ENCODE results near the gene FGF12.
A peak's percentile ranks its signal among the peaks of the same experiment; 100 is the strongest.

Gene FGF12

DNA sequence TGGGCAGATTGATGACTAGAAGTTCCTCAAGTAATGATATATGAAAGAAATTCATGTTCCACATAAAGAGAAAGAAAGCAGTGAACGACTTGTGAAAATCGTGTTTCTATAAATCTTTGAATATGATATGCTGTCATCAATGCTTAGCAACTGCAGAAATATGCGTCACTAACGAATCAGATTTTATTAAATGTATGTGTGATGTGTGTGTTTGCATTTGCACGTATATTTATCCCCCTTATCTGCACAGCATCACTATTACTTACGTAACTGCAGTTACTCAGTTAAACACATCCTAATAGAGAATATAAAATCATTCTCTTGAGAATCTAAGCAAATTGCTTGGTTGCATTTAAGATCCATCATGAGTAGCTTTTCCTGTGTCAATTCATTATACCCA lies 468.6 kb downstream of the FGF12 start:
- no peak for DNase-seq (ENCODE audit: low spot score)

DNA sequence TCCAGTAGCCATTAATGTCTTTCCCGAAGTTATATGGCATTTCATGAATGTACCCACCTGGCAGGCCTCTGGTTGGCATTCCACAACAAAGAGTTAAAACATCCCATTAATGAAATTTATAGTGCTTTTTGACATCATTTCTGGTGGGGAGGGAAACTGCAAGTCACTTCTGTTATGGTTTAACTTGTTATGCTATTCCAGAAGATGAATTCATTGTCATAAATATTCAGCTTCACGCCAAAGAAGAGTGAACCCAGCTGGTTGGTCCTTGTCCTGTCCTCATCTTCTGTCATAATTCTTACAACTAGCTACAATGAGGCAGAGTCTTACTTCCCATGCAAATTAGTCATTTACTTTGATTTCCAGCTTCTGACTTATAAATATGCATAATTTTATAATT lies 471.5 kb downstream of the FGF12 start:
- DNase-seq (ENCODE audit: low spot score): no peak

DNA sequence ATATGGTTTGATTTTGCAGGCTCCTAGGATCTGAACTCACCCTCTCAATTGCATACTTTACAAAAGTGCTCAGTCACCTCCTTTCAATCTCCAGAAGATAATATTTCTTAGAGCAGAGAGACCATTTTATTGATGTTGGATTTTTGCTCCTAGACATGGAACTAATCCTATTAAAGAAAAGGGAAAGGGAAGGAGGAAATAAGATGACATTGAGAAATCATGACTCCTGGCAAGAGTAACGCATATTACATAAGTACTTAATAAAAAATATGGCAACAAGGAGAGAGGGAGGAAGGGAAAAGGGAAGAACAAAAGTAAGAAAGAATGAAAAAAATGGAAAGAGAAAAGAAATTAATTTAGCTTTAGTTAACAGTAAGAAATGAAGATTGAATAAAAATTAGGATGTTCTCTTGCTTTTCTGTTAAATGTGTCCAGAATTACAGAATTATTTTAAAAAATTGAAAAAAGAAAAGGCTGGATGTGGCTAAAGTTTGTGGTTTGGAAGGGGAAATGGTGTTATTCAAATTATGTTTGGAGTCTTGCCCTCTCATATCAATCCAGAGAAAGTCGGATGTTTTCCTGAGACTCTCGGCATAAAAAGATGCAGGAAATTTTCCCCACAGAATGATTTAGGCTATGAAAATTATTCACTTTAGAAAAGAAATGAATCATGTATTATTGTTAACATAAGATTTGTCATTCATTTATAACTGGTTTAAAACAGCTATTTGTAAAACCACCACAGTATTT lies 474.0 kb downstream of the FGF12 start:
- DNase-seq (ENCODE audit: low spot score): no peak

DNA sequence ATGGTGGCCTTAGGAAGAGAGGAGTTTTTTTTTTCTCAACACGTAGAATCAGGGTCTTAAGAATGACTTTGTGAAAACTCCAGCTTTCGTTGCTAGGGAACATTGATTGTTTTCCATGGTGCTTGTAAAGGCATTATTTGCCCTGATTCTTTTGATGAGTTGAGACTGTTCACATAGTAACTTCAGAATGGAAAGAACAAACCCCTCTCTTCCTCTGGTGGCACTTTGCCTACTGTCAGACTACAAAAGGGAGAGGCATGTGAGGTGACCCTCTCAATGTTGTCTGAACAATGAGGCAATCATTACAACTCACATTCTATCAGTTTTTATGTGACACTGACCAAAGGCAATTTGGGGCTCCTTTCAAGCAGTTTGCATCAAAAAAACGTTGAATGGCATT lies 477.8 kb downstream of the FGF12 start:
- no peak for DNase-seq (ENCODE audit: low spot score)

DNA sequence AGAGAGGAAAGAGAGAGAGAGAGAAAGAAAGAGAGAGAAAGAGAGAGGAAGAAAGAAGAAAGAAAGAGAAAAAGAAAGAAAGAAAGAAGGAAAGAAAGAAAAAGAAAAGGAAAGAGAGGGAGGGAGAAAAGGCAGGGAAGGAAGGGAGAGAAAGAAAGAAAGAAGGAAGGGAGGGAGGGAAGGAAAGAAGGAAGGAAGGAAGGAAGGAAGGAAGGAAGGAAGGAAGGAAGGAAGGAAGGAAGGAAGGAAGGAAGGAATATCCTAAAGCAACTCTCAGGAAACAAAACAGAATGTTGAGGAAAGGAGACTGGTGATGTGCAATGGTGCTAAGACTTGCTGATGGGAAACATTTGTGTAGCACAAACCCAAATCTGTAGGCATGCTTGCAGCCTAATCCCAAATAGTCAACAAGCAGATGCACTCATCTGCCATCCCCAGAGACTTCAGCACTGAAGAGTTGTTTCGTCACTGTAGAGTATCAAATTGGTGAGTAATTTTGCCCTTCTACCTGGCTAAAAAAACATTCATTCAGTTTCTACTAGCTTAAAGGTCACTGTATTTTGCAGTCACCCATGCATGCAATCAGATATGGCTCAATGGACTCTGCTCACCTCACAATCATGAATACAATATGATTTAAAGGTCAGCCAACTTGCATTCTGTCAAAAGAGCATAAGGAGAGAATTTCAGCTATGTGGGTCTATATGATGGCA lies 480.3 kb downstream of the FGF12 start:
- no peak for DNase-seq (ENCODE audit: low spot score)

DNA sequence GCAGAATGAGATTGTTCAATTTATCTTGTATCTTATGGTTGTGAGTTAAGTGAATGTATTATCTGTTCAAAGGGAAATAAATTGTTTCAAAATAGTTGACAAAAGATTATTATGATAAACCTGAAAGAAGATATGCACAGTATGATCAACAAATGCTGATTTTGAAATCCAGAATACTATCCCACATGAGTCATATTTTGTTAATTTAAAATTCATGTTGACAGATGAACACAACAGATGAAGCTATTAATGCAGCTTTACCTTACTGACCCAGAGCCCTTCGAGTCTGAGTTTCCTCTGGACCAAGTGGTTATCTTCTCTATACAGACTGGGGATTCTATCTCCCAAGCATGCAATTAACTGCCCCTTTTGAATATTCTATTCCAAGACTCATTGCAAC lies 482.8 kb downstream of the FGF12 start:
- no peak for DNase-seq (ENCODE audit: low spot score)

DNA sequence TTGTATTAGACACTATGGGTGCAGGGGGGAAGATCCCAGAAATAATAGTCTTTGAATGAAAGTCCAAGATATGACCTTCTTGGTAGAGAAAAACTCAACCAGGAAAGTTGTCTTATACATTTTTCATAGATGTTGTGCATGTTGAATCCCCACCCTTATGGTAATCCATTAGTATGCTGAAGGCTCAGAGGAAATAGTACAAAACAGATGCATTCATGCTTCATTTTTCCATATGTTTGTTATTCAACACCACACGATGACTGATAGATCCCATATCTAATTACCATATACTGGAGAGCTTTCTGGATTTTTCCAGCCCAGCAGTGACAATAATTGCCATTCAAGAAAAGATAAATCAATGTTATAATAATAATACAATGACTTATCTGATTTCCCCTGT lies 487.4 kb downstream of the FGF12 start:
- DNase-seq (ENCODE audit: low spot score): no peak

DNA sequence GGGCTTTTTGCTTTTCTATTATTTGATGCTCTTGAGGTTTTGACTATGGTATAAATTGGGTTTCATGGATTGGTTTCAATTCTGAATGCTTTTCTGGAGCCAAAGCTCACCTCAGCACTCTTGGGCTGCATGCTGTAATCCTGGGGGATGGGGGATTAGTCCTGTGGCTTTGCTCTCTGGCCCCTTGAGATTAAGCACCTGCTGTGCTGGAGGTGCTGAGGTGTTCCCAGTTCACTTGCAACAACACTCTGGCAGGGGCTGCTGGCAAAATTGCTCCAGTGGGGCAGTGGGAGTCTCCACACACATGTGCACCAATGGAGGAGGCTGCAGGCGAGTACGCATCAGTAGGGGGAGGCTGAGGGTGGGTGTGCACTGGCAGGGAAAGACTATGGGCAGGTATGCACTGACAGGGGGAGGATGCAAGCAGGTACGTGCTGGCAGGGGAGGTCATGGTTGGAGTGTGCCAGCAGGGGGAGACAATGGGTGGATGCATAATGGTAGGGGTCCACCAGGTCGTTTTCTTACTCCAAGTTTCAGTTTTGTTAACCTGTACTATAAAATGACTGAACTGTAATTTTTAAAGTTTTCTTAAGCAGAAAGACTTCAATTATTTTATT lies 489.2 kb downstream of the FGF12 start:
- no peak for DNase-seq (ENCODE audit: low spot score)

DNA sequence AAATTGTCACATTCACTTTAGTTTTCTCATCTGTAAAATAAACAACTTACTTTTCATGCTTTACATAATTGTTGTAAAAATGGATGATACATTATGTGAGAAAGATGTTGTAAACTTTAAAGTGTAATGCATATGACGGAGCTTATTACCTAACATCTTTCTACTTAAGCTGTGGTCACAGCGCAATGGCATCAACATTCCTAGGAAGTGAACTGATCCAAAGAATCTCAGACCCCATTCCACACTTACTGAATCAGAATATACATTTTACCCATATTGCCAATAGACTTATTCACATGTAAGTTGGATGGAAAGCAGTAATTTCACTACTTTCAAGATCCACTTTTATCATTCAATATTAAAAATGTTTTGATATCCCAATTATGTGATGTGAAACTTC lies 497.5 kb downstream of the FGF12 start:
- no peak for DNase-seq (ENCODE audit: low spot score)

DNA sequence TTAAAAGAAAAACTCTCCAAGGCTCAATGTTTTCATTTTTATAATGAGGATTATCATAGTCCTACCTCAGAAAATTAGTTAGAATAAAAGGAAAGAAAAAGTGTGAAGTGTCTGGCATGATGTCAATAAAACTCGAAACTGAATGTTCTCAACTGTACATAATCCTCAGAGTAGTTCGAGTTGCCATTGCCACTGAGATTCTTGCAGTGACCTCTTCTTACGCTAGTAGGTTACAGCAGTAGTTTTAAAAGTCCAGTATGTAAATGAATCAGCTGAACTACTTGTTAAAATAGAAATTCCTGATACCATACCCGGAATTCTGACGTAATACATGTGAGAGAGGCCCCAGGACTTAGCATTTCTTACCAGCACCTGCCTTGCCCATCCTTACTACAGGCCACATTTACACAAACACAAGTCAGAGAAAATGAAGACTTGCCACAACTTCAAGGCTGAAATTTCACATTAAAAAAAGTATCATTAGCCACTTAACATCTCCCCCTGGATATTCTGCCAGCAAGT lies 502.6 kb downstream of the FGF12 start:
- DNase-seq (ENCODE audit: low spot score): no peak

DNA sequence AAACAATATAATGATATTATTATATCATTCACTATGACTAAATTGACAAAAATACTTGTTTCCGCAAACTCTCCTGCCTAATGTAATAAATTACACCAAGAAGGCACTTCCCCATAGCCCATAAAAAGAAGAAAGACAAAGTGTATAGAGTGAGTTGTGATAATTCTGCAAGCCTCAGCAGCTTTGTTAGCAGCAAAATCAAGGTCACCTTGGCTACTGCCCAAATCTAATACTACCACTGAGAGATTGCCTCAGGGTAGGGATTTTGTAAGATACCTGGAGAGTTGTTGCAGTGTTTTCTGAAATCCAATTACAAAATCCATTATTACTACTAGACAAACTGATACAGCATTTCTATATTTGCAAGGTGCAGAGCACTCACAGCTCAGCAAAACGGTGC lies 503.5 kb downstream of the FGF12 start:
- no peak for DNase-seq (ENCODE audit: low spot score)

DNA sequence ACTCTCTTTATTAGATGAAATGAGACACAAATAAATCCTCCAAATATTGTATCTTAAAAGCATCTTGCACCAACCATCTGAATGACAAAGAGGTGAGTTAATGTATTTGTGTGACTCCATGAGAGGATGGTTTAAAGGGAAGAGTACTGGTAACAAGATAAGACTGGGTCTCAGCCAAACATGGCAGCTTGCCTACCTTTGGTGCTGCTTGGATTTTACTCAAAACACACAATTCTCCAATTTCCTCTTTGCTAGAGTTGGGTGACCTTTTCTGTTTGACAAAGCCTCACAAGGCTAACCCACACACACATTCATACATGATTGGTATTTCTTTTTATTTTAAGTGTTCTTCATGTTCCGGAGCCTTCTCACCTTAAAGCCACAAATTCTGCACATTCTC lies 506.4 kb downstream of the FGF12 start:
- no peak for DNase-seq (ENCODE audit: low spot score)

DNA sequence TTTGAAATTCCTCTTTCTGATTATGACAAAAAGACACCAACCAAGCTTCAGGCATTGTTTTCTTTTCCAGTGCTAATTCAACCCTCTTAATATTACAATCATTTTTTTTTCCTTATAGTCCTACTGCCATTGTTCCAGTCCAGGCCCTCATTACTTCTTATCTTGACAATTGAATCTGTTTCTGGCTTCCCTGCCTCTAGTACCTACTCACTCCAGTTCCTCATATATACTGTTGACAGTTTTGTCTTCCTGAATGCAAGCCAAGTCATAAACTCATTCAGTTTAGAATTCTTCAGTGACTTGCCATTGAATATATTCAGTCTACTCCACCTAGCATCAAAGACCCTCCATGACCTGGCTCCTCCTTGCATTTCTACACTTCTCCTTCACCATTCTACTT lies 507.4 kb downstream of the FGF12 start:
- no peak for DNase-seq (ENCODE audit: low spot score)

DNA sequence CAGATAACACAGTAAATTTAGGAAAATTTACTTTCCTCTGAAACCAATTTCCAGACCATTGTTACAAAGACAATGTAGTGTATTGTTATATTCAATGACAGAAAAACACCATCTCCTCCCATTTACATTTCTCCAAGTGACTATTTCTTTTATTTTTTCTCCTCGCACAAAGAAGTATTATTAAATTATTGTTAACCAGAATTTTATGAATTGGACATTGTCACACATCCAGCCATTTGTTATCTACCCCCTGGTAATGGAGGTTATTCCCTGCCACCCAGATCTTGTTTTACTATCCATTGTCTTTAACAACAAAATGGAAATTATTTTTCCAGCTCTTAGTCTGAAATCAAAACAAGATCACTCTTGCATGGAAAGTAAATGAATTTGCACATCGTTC lies 511.3 kb downstream of the FGF12 start:
- DNase-seq (ENCODE audit: low spot score): no peak

DNA sequence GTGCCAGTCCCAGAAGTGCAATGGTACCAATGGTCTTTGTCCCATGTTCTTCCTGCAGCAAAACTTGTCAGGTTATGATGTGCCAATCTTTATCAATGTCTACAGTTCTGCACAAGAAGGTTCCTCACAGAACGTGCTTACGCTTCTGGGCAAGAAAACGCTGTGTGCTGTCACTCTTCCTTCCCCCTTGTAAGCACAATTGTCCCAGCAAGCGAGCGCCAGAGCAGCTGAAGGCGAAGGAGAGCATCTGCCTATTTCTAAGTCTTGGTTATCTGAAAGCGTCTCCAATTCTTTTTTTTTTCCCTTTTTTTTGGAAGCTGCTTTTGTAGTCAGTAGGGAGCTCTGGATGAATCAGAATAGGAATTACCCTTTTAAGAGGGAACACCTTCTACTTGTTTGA lies 514.4 kb downstream of the FGF12 start:
- no peak for DNase-seq (ENCODE audit: low spot score)

DNA sequence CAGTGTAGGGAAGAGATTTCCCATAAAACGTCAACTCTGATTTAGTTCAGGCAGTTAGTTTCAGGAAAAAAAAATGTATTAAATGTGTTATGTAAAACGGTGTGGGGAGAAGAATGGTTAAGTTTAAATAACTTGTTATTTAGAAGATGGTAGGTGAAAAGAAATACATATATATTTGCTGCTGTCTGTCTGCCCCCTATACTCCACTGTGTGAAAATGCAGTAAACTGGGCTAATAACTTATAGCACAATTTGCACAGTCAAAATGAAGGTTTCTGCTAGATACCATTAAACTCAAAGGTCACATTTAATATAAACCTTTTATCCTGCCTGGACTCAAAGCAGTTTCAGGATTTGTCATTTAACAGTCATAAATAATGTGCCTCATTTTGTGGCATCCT lies 515.0 kb downstream of the FGF12 start:
- no peak for DNase-seq (ENCODE audit: low spot score)

DNA sequence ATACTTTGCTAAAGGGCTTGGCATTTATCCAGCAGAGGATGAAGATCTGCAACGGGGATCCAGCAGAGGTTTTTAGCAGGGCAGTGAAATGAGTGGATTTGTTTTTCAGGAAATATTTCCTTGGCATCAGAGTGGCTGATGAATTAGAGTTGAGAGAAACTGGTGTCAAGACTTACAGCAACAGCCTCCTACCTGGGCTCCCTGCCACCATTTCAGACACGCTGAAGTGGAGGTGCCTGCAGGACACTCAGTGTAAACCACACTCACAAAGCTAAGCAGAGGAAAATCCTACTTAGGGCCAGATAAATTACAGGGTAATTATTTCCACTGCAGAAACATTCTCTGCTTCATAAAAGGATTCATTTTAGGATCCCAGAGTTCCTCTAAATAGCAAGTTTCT lies 519.7 kb downstream of the FGF12 start:
- no peak for DNase-seq (ENCODE audit: low spot score)

DNA sequence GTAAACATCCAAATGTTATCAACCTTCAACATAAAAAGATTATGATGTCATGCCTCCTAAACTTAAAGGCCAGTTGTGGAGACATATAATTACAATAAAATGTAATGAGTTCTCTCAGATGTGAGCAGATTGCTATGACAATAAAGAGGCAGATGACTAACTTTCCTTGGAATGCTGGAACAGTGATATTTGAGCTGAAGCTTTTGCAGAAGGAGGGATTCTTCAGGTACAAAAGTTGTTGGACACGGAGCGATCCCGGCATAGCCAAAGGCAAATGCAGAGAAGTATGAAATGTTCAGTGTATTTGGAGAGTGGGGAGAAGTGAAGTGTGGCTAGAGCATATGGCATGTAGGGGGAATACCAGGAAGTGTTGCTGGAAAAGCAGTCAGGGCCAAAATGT lies 520.1 kb downstream of the FGF12 start:
- no peak for DNase-seq (ENCODE audit: low spot score)

DNA sequence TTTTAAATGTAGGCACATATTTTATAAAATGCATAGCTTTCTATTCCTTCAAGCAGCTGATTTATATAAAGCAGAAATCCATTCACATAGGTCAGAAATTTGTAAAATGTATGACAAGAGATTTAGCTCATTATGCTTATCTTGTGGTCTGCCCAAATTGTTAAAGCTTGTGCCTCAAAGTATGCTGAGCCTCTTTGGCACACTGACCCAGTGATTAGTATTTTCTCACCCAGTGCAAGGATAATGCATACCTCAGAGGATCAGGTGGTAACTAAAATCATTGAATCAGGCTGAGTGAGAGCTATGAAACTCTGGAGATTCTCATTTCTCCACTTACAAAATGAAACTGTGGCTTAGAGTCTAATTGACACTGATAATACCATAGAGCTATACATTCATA lies 533.3 kb downstream of the FGF12 start:
- no peak for DNase-seq (ENCODE audit: low spot score)

DNA sequence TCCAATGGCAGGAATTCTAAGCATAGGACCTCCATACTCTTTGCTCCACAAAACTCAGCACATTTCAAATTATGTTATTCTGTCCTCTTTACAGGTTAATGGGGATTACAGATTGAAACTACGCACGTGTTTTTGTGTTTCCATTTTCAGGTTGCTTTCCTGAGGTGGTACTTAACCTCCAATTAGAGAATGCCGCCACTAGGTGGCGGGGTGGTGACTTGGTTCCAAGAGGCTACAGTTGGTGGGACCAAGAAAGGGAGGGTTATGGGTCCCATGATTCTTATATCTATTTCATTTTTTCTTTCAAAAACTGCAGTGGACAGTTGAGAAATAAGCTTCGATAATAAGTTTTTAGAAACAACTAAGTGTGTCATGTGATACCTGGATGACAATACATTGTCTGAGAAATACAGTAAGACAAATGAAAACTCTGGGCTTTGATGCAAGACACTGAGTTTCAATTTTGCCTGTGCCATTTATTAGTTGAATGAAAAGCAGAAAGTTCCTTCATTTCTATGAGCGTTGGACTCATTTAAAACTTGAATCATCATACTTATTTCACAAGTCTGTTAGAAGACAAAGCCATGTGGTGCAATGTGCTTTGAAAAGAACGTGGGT lies 539.0 kb downstream of the FGF12 start:
- peak; percentile 30 for DNase-seq (ENCODE audit: low spot score)

DNA sequence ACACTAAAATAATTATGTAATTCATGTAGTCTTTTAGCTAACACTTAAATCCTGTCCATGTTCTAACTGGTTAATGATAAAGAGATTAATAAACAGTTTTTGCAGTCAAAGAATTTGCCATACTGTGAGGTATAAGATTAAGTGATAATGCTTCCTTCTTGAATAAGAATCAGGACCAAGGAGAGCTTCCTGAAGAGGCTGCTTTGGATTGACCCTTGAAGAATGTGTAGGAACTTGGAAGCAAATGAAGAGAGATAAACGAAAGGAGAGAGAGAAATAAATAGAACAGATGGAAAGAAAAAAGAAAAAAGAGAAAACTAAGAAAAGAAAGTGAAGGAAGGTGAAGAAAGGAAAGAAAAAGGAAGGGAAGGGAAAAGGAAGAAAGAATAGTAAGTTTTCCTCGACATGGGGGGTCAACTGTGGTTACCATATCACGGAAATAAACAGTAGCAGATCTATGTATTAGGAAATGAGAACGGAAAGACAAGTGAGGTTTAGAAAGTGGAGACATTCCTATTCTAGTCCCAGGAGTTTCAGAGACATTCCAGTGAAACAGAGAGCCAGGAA lies 539.8 kb downstream of the FGF12 start:
- DNase-seq (ENCODE audit: low spot score): no peak

DNA sequence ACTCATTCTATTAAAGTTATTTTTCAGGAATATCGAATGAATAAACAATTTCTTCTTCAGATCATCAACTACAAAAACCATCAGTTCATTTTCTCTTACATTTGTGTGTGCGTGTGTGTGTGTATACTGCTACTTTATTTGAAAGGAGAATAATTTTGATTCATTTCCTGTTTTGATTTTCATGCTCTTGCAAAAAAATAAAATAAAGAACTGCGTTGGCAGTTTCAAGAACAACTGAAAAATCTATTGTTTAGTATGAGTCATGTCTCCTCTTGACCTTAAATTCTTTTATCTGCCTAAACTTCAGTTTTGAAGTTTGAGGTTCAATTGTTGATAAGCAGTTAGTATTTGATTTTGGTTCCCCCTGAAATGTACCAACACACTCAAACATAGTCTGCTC lies 540.8 kb downstream of the FGF12 start:
- no peak for DNase-seq (ENCODE audit: low spot score)

DNA sequence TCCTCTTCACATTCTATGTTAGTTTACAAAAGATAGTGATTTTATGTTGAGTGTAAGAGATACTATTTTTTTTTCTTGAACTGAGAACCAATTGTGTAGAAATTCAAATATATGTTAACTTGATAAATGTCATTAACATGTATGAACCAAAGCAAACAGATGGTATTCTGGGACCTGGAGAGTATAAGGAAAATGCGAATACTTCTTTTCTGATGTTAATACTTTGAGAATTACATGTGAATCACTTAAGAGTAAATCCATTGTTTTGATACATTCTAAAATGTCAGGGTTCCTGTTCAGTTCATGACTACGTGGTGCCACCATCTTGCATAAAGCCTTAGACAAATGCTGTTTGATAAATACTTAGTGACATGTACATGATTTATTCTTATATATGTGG lies 541.3 kb downstream of the FGF12 start:
- no peak for DNase-seq (ENCODE audit: low spot score)

All from SW480 (cell line).